Endothelial cell of umbilical vein (primary cell): ENCODE data around the gene SUN3. TPM values are rescaled to one million over a fixed set of nuclear protein-coding genes. Genes with fewer than 3 reads are reported as not detected.
A peak's percentile ranks its signal among the peaks of the same experiment; 100 is the strongest.

Source experiments
- BruUV-seq: library from RNA; stranded (reverse); fragments of 400-500 nt; replicated peaks from 2 replicates; lab custom pipeline; 2021; lab: Mats Ljungman, UMichigan
- CTCF ChIA-PET: fragments of 300-600, 350-600 bp; sonication (Branson Sonifier 250); formaldehyde crosslinking; loops from one replicate; lab custom pipeline; 2021; ENCODE audit warnings: antibody characterized with exemption, inconsistent platforms; lab: Charles Lee
- POLR2A ChIA-PET: fragments of 300-600, 350-600 bp; sonication (Branson Sonifier 250); formaldehyde crosslinking; loops from one replicate; lab custom pipeline; 2021; ENCODE audit warnings: antibody characterized with exemption, inconsistent platforms; lab: Charles Lee
- DNase-seq: peaks from one replicate; pipeline ENCODE4 v3.0.0-alpha.2; 2011; ENCODE audit warnings: low read depth, low spot score
- FAIRE-seq: peaks from 2 replicates; lab custom pipeline; 2011; peaks lifted over from hg19 to GRCh38; lab: Jason Lieb, UNC
- H2AFZ ChIP-seq: 2 replicates; pipeline ENCODE4 v1.6.0; 2012; ENCODE audit warnings: low read depth, low read length, control low read depth, inconsistent platforms
- H3K27ac ChIP-seq: 2 replicates; pipeline ENCODE4 v1.5.1; 2011; ENCODE audit warnings: low read depth, mild to moderate bottlenecking, control low read depth, low read length, moderate library complexity; ENCODE audit not compliant: insufficient read depth
- H3K27me3 ChIP-seq, 2 experiments: 2 replicates each; pipeline versions ENCODE4 v1.6.0 to v1.6.1; 2011; ENCODE audit warnings: low read length in 2 of 2, mixed read lengths in 1 of 2; ENCODE audit not compliant: control insufficient read depth in 2 of 2, insufficient read depth in 2 of 2
- H3K36me3 ChIP-seq, 2 experiments: 2 replicates in 1 of 2; 3 replicates in 1 of 2; pipeline ENCODE4 v1.5.1; 2011; ENCODE audit warnings: low read length in 2 of 2, mild to moderate bottlenecking in 1 of 2, moderate library complexity in 1 of 2; ENCODE audit not compliant: control insufficient read depth in 2 of 2, insufficient read depth in 2 of 2; ENCODE audit errors: extremely low read depth in 1 of 2
- H3K4me1 ChIP-seq: 3 replicates; pipeline ENCODE4 v1.5.1; 2011; ENCODE audit warnings: mild to moderate bottlenecking, low read length; ENCODE audit not compliant: control insufficient read depth, insufficient read depth; ENCODE audit errors: extremely low read depth
- H3K4me2 ChIP-seq: 2 replicates; pipeline ENCODE4 v1.6.1; 2011; ENCODE audit warnings: low read length, control low read depth, mixed read lengths; ENCODE audit not compliant: insufficient read depth
- H3K4me3 ChIP-seq, 3 experiments: fragments of 200-600 bp in 1 of 3; sonication (generic), shearing (Covaris generic) in 1 of 3; replicated peaks in 1 of 3; 2 replicates each; pipeline ENCODE4 v1.5.1; 2011 to 2016; ENCODE audit warnings: control low read depth in 3 of 3, low read length in 3 of 3, mild to moderate bottlenecking in 2 of 3, inconsistent platforms in 1 of 3, low read depth in 1 of 3, moderate library complexity in 1 of 3; ENCODE audit not compliant: insufficient read depth in 1 of 3
- H3K79me2 ChIP-seq: 2 replicates; pipeline ENCODE4 v1.6.0; 2012; ENCODE audit warnings: low read length, inconsistent platforms; ENCODE audit not compliant: control insufficient read depth, insufficient read depth
- H3K9ac ChIP-seq: replicated peaks from 2 replicates; pipeline ENCODE3; 2011; ENCODE audit warnings: low read length, control low read depth; ENCODE audit not compliant: insufficient read depth; ENCODE audit errors: extremely low read depth
- H3K9me1 ChIP-seq: replicated peaks from 3 replicates; pipeline ENCODE4 v1.6.0; 2011; ENCODE audit warnings: mild to moderate bottlenecking, low read length; ENCODE audit not compliant: control insufficient read depth, insufficient read depth; ENCODE audit errors: extremely low read depth
- H3K9me3 ChIP-seq: replicated peaks from 2 replicates; pipeline ENCODE4 v1.5.1; 2012; ENCODE audit warnings: low read length, inconsistent platforms; ENCODE audit not compliant: control insufficient read depth, insufficient read depth
- H4K20me1 ChIP-seq: replicated peaks from 2 replicates; pipeline ENCODE3; 2011; ENCODE audit warnings: mild to moderate bottlenecking, low read length; ENCODE audit not compliant: control insufficient read depth, insufficient read depth; ENCODE audit errors: extremely low read depth
- EZH2 ChIP-seq: IDR thresholded peaks from 2 replicates; pipeline ENCODE4 v1.6.1; 2012; ENCODE audit warnings: borderline replicate concordance, low read depth, mild to moderate bottlenecking, moderate library complexity, low read length, inconsistent platforms; ENCODE audit not compliant: severe bottlenecking
- FOS ChIP-seq: IDR thresholded peaks from 2 replicates; pipeline ENCODE4 v1.6.1; 2011; ENCODE audit warnings: mild to moderate bottlenecking, low read length, moderate library complexity, borderline replicate concordance; ENCODE audit not compliant: insufficient read depth
- GATA2 ChIP-seq: IDR thresholded peaks from 2 replicates; pipeline ENCODE4 v1.7.0; 2011; ENCODE audit warnings: low read depth, mild to moderate bottlenecking, moderate library complexity, mixed read lengths, low read length; ENCODE audit not compliant: insufficient read length, insufficient read depth
- JUN ChIP-seq: IDR thresholded peaks from 2 replicates; pipeline ENCODE4 v1.6.1; 2011; ENCODE audit warnings: borderline replicate concordance, low read depth; ENCODE audit not compliant: insufficient read length, insufficient read depth
- MYC ChIP-seq: IDR thresholded peaks from one replicate; pipeline ENCODE4 v1.6.1; 2011; ENCODE audit warnings: mild to moderate bottlenecking, low read depth, low read length
- POLR2A ChIP-seq: IDR thresholded peaks from 2 replicates; pipeline ENCODE4 v1.6.1; 2012; ENCODE audit warnings: low read depth, mild to moderate bottlenecking, control low read depth, low read length
- POLR2AphosphoS5 ChIP-seq: IDR thresholded peaks from 2 replicates; pipeline ENCODE4 v1.6.1; 2012; ENCODE audit warnings: low read depth, mild to moderate bottlenecking, control low read depth, low read length, moderate library complexity; ENCODE audit not compliant: insufficient read depth
- dilution Hi-C: fragments of 300-500 bp; cut with MboI; formaldehyde crosslinking; loops from one replicate; pipeline ENCODE4 v1.15.0; 2019; ENCODE audit warnings: low sequenced_read_pairs; ENCODE audit not compliant: extremely low pct_ligation_motif_present
- intact Hi-C: fragments of 100-400 bp; cut with micrococcal nuclease; formaldehyde crosslinking; loops from one replicate; pipeline ENCODE4 v1.10.0; 2022
- polyA plus RNA-seq, 4 experiments: library from polyadenylated mRNA; depleted of rRNA in 3 of 4; stranded (reverse) in 3 of 4; unstranded in 1 of 4; fragments of >200 nt; gene quantifications; 2 replicates each; pipeline versions ENCODE4 v1.2.1 to v1.2.3, GENCODE V29; 2011 to 2012; ENCODE audit warnings: missing spikeins in 1 of 4
- total RNA-seq: library from RNA; stranded (reverse); gene quantifications from 2 replicates; pipeline ENCODE4 v1.2.3, GENCODE V29; 2021
- TF ChIP-seq, protein P1 (sequence below): IDR thresholded peaks from 2 replicates; pipeline ENCODE4 v1.6.1; 2011; ENCODE audit not compliant: insufficient read depth, insufficient read length
- TF ChIP-seq, protein P2 (sequence below), 2 donors: IDR thresholded peaks; 1 replicate in 1 of 2; 2 replicates in 1 of 2; pipeline ENCODE4 v1.5.1; 2011; ENCODE audit warnings: low read length in 2 of 2, mild to moderate bottlenecking in 2 of 2, moderate library complexity in 2 of 2, control low read depth in 1 of 2, inconsistent platforms in 1 of 2, low read depth in 1 of 2; ENCODE audit not compliant: insufficient read depth in 1 of 2; ENCODE audit errors: extremely low read depth in 1 of 2

Gene SUN3
- total and polyA plus RNA-seq, 2 donors (not counting 3 experiments of a cell fraction or from before 2014, with no cell fraction given): not detected

DNA sequence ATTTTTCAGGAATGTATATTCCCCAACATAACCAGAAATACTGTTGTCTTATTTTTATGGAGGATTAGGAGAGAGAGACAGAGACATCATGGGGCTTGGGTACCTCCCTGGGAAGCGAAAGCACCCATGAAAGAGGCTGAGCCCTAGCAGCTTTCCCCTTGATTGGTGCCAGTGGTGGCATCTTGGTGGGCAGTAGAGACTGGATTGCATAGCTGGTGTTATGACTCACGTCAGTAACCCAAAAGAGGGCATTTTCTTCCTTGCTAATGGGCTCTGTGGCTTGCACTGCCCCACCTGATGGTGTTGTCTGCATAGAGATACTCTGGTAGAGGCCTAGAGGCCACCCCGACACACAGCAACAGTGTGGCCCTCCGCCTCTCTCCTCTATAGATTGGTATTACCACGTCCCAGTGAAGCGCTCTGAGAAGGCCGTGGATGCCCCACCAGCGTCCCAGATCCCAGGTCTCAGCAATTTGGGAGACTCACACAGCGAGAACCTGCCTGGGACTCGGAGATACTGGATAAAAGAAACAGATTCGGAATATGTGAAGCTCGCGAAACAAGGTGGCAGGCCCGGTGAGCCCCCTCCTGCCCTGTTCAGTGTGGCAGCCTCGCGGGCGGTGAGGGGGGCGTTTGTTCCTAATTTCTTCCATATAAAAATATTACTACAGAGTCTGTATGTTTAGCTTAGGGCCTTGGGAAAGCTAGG, 12.2 kb upstream of the SUN3 start:
- FAIRE-seq (no peak), DNase-seq (no peak)
- H3K9me1 ChIP-seq: no peaks in the 10 kb centered on the region
- ChIA-PET POLR2A (no interaction called here), CTCF (interaction anchor here (0.7 to 0.9 kb wide), 2 partner anchors 44 to 69 kb away, joined by 3 read pairs; no protein-coding TSS in a partner anchor)
- H3K4me3 ChIP-seq: no peak overlapping the region
- no peak overlapping the region for H3K27ac ChIP-seq
- intact Hi-C loops: no loop called here
- no peaks in the 10 kb centered on the region for H3K9me3 ChIP-seq
- H3K79me2 ChIP-seq: no peaks in the 10 kb centered on the region
- H3K4me2 ChIP-seq: peak overlapping the region; percentile 72
- peak overlapping the region; percentile 38 for H3K9ac ChIP-seq
- TF ChIP-seq POLR2A: no peak
- TF ChIP-seq, protein P1, sequence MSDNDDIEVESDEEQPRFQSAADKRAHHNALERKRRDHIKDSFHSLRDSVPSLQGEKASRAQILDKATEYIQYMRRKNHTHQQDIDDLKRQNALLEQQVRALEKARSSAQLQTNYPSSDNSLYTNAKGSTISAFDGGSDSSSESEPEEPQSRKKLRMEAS: no peak
- no peak for TF ChIP-seq MYC
- no peak for TF ChIP-seq JUN
- TF ChIP-seq, protein P2, sequence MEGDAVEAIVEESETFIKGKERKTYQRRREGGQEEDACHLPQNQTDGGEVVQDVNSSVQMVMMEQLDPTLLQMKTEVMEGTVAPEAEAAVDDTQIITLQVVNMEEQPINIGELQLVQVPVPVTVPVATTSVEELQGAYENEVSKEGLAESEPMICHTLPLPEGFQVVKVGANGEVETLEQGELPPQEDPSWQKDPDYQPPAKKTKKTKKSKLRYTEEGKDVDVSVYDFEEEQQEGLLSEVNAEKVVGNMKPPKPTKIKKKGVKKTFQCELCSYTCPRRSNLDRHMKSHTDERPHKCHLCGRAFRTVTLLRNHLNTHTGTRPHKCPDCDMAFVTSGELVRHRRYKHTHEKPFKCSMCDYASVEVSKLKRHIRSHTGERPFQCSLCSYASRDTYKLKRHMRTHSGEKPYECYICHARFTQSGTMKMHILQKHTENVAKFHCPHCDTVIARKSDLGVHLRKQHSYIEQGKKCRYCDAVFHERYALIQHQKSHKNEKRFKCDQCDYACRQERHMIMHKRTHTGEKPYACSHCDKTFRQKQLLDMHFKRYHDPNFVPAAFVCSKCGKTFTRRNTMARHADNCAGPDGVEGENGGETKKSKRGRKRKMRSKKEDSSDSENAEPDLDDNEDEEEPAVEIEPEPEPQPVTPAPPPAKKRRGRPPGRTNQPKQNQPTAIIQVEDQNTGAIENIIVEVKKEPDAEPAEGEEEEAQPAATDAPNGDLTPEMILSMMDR (IDR thresholded peaks at IDR 0.05; ENCODE audit: extremely low read depth in 1 of 2, insufficient read depth in 1 of 2, low read depth in 1 of 2, low read length in 2 of 2): no peak
- TF ChIP-seq FOS: no peak
- no peak for TF ChIP-seq EZH2
- no peak for TF ChIP-seq GATA2
- no peak for TF ChIP-seq POLR2AphosphoS5
- H4K20me1 ChIP-seq: no peaks in the 10 kb centered on the region
- H3K27me3 ChIP-seq: peaks cover 6 to 14% of the 10 kb centered on the region in 2 experiments
- H3K4me1 ChIP-seq: peaks cover 19% of the 10 kb centered on the region
- dilution Hi-C loops: no loop called here
- no peak overlapping the region for H2AFZ ChIP-seq
- no peaks in the 10 kb centered on the region for H3K36me3 ChIP-seq
- BruUV-seq: no TSS peak
